ENCODE measurements around the gene ITPKB.

DNA sequence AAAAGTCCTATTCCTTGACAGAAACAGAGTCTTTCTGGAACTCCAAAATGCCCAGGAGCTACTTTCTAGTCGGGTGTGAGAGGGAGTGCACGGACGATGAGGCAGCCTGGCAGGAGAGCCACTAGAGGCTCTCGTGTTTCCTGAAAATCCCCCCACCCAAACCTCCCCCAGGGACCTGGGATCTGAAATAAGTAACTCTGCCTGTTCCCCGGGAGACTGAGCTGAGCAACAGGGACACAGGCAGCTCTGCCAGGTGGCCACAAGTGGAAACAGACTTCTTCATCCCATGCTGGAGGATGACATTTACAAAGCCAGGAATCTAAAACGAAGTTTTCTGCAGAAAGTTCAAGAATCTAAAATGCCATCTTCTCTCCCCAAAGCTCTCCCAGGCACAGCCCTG, 77.1 kb downstream of the ITPKB start:
- TF ChIP-seq, protein P1, sequence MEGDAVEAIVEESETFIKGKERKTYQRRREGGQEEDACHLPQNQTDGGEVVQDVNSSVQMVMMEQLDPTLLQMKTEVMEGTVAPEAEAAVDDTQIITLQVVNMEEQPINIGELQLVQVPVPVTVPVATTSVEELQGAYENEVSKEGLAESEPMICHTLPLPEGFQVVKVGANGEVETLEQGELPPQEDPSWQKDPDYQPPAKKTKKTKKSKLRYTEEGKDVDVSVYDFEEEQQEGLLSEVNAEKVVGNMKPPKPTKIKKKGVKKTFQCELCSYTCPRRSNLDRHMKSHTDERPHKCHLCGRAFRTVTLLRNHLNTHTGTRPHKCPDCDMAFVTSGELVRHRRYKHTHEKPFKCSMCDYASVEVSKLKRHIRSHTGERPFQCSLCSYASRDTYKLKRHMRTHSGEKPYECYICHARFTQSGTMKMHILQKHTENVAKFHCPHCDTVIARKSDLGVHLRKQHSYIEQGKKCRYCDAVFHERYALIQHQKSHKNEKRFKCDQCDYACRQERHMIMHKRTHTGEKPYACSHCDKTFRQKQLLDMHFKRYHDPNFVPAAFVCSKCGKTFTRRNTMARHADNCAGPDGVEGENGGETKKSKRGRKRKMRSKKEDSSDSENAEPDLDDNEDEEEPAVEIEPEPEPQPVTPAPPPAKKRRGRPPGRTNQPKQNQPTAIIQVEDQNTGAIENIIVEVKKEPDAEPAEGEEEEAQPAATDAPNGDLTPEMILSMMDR (IDR thresholded peaks at IDR 0.05) = no peak
- TF ChIP-seq EZH2 (IDR thresholded peaks at IDR 0.05) = no peak
